Measurements from ENCODE around the gene TMEM202. TPM values are rescaled to one million over a fixed set of nuclear protein-coding genes. Genes with fewer than 3 reads are reported as not detected.

Gene TMEM202
- total and polyA plus RNA-seq, 4 donors = not detected

GRCh38 chr15:72456684-72457083, 58.6 kb downstream of the TMEM202 start:
- Histone ChIP-seq H3K36me3 (ENCODE audit: control insufficient read depth in 4 of 4, insufficient read depth in 3 of 4, low read depth in 1 of 4, low read length in 3 of 4) (no peaks in the 10 kb centered on the region), H3K4me1 (ENCODE audit: control insufficient read depth in 4 of 4, insufficient read depth in 4 of 4, low read length in 3 of 4) (peaks cover 0 to 5% (median 1%) of the 10 kb centered on the region in 4 donors), H3K27me3 (ENCODE audit: control insufficient read depth in 4 of 4, insufficient read depth in 4 of 4, low read length in 3 of 4) (no peaks in the 10 kb centered on the region), H3K27ac (ENCODE audit: low read depth in 1 of 2, low read length in 2 of 2) (no peak overlapping the region), H3K4me3 (ENCODE audit: low read depth in 1 of 3, low read length in 3 of 3) (no peak overlapping the region), H3K9me3 (ENCODE audit: control insufficient read depth in 4 of 4, low read length in 3 of 4) (no peaks in the 10 kb centered on the region), H3K9ac (ENCODE audit: low read depth in 1 of 2, low read length in 2 of 2) (no peak overlapping the region)
- TF ChIP-seq JUND (IDR thresholded peaks at IDR 0.05) = no peak
- no peak for TF ChIP-seq HNF4G (IDR thresholded peaks at IDR 0.05)
- TF ChIP-seq ATF3 (IDR thresholded peaks at IDR 0.05) = no peak
- TF ChIP-seq ZBTB33 (IDR thresholded peaks at IDR 0.05) = no peak
- no peak for TF ChIP-seq CTCF (IDR thresholded peaks at IDR 0.05; ENCODE audit: low read depth, low read length, missing input control)
- TF ChIP-seq TAF1 (conservative IDR thresholded peaks at IDR 0.05) = no peak
- no peak for TF ChIP-seq RAD21 (IDR thresholded peaks at IDR 0.05)
- TF ChIP-seq GABPA (IDR thresholded peaks at IDR 0.05 in 1 of 2, conservative IDR thresholded peaks at IDR 0.05 in 1 of 2) = no peak
- WGBS = 96% methylated on average over 7 of the region's 7 CpGs
- no peak for DNase-seq (ENCODE audit: low spot score)

Other genes starting within 250 kb of the TMEM202 start
- not detected for gene GRAMD2A, start 200.5 kb upstream of the TMEM202 start, total RNA-seq
- not detected for gene GRAMD2A, start 200.5 kb upstream of the TMEM202 start, polyA plus RNA-seq
- gene PKM, start 167.1 kb upstream of the TMEM202 start, total RNA-seq = 10 to 100 TPM; 30.5 to 61.2 TPM
- gene PKM, start 167.1 kb upstream of the TMEM202 start, polyA plus RNA-seq = 10 to 100 TPM; 12.9 to 28.9 TPM
- gene PARP6, start 125.8 kb upstream of the TMEM202 start, total RNA-seq = 1 to 10 TPM; 4.3 to 10.0 TPM
- gene PARP6, start 125.8 kb upstream of the TMEM202 start, polyA plus RNA-seq = 10 to 100 TPM in 1 of 2 donors, 1 to 10 TPM in 1; 8.7 to 15.3 TPM
- gene CELF6, start 78.1 kb upstream of the TMEM202 start, total RNA-seq = under 1 TPM; 0.14 to 0.92 TPM
- gene CELF6, start 78.1 kb upstream of the TMEM202 start, polyA plus RNA-seq = under 1 TPM; 0.10 to 0.74 TPM
- gene HEXA, start 22.3 kb upstream of the TMEM202 start, total RNA-seq = 10 to 100 TPM; 38.1 to 42.9 TPM
- gene HEXA, start 22.3 kb upstream of the TMEM202 start, polyA plus RNA-seq = 10 to 100 TPM; 62.5 to 69.0 TPM
- gene ARIH1, start 76.0 kb downstream of the TMEM202 start, total RNA-seq = 10 to 100 TPM; 23.3 to 23.8 TPM
- gene ARIH1, start 76.0 kb downstream of the TMEM202 start, polyA plus RNA-seq = 10 to 100 TPM; 10.8 to 14.3 TPM